ENCODE results near the gene COL4A1.
"Not testable (repeated sequence)": the region's sequence is repeated elsewhere in the genome, so short reads cannot be mapped to it uniquely, and the experiment has no call there.

The COL4A1 gene

GRCh38 chr13:110113284-110113764 lies 193.6 kb downstream of the COL4A1 start:
- DNase-seq (ENCODE audit: low read depth), result no peak

- not testable (repeated sequence) for DNase-seq (ENCODE audit: low read depth)
These were observed 194.6 kb downstream of the COL4A1 start for GRCh38 chr13:110112379-110112778.

DNA sequence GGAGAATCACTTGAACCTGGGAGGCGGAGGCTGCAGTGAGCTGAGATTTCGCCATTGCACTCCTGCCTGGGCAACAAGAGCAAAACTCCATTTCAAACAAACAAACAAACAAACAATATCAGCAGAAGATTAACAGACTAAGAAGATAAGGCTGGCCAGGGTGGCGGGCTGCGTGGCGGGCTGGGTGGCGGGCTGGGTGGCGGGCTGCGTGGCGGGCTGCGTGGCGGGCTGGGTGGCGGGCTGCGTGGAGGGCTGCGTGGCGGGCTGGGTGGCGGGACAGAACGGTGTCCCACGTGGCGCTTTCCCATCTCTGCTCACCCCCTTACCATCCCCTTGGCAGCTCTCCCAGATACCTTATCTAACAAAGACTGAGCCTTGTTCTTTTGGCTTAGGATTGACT lies 196.2 kb downstream of the COL4A1 start:
- no peak for DNase-seq (ENCODE audit: low read depth)

- DNase-seq (ENCODE audit: low read depth), result peak; percentile 93
These were observed 197.0 kb downstream of the COL4A1 start for GRCh38 chr13:110109910-110110309.

DNA sequence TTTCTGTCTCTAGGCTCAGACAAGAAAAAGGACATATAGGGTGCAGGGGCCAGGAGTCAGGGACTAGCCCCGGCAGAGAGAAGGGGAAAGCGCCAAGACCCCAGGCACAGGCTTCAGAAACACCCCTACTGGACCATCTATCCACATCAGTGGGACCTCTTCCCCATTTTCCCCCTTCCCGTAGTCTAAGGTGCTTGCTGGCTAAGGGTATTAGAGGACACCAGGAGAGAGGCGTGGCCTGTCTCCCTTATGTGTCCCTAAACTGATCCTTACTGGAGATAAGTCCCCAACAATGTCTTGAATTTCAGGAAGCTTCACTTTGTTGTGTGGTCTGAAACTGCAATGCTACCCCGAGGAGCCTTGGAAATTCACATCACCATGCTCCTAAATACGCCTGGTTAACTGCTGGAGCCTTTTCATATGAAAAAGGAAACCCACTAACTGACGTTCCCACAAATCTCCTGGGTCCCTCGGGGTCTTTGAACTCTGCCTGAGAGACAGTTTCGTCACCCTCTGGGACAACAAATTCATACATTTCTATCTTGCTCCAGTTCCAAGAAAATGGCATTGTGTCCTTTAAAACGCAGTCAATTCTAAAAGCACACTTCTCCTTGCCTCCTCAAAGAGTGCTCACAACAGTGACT lies 197.7 kb downstream of the COL4A1 start:
- no peak for DNase-seq (ENCODE audit: low read depth)

DNA sequence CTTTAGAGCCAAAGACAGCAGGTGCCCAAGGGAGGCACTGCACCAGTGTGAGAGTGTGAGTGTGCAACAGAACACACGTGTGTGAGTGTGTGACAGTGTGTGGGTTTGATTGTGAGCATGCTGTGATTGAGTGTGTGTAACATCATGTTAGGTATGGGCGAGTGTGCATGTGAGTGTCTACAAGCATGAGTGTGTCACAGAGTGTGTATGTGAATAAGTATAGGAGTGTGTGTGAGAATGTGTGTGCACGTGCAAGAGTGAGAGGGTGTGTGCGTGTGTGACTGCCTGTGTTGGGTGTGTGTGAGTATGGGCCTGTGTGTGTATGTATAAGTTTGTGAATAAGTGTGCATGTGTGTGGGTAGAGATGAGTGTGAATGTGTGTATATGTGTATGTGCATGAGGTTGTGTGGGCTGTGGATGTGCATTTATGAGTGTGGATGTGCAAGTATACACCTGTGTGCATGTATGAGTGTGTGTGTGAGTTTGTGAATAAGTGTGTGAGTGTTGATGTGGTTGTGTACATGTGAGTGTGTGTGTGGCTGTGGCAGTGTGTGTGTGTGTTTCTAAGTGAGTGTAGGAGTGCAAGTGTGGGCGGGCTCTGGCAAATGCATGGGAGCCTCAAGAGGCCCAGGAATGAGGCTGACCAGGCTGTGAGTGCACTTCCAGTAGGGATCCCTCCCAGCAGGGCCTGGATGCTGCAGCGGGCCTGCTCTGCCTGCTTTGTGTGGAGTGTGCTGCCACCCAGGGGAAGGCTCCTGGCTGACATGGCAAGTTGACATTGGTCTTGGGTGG lies 198.4 kb downstream of the COL4A1 start:
- DNase-seq (ENCODE audit: low read depth), result peak; percentile 75

- no peak for DNase-seq (ENCODE audit: low read depth)
These were observed 199.2 kb downstream of the COL4A1 start for GRCh38 chr13:110107568-110108347.

DNA sequence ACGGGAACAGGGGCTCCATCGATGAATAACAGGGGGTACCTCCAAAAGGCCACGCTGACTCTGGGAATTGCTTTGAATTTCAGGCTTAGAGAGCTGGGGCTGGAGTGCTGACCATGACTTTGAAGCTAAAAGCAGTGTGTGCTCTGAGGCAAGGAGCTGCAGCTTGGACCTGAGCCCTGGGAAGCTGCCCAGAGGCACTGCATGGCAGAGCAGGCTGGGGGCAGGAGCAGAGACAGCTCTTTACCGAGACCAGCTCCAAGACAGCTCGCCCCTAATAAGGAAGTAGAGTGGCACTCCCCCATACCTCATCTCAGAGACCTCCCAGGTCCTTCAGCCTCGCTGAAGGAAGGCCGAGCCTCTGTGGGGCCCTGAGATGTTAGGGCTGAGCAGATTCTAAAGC lies 200.2 kb downstream of the COL4A1 start:
- DNase-seq (ENCODE audit: low read depth), result no peak

DNA sequence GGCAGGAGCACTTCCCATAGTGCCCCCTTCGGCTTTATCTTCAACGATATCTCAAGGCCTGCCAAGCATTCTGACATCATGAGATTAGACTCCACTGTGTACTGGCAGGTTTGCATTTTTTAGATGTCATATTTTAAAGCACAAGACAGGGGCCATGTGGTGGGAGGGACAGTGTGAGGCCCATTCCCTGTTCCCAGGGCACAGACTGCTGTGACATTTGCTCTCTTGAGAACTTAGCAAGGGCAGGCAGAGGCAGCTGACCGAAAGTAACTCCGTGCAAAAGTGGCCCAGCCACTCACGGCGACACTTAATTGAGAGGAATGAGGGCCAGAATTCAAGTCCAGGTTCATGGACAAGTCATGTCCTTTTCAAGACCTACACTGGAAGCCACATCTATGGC lies 201.8 kb downstream of the COL4A1 start:
- DNase-seq (ENCODE audit: low read depth), result no peak

GRCh38 chr13:110103534-110103933 lies 203.4 kb downstream of the COL4A1 start:
- no peak for DNase-seq (ENCODE audit: low read depth)

DNA sequence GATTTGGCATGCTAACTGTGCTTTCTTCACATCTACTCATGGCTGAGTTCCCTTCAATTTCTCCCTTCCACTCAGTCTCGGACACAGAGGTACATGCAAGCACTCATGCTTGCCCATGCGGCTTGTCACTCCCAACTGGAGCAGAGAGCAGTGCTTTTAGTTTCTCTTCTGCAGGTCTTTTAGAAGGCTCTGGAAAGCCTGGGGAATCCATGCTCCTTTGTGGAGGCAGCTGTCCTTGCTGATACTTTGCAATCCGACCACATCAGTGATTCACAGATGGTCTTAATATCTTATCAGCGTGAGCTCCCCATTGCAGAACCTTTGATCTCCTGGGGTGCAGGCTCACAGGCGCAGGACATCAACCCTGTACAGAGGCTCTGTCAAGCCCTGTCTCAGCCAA lies 203.9 kb downstream of the COL4A1 start:
- DNase-seq (ENCODE audit: low read depth), result no peak

DNA sequence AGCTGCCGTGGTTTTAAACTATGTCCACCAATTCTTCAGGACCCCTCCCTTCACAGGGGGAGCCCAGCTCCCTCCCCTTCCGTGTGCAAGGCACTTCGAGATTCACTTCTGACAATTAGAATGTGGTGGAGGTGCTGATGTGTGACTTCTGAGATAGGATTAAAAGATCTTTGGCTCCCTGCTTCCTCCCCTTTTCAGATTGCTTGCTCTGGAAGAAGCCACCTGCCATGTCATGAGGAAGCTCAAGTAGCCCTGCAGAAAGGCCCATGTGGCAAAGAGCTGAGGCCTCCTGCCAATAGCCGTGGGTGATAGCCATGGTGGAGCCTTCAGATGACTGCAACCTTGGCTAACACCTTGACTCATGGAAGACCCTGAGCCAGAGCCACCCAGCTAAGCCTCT lies 204.9 kb downstream of the COL4A1 start:
- DNase-seq (ENCODE audit: low read depth), result no peak

DNA sequence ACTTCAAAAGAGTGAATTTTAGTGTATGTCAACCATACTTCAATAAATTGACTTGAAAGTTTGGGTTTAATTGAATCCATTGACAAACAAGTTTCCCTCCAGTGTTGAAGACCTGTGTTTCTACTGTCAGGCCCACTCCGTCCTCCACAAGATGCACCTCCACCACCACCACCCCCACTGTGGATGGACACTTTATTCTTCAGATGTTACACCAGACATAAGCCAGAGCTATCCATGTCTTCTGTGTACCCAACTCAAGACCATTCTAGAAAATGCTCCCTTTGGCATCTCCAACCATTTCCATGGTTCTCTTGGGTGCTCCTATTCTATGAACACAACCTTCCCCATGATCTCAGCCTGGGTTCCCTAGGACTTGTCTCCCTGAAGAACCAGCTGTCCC lies 207.0 kb downstream of the COL4A1 start:
- no peak for DNase-seq (ENCODE audit: low read depth)
